Activated CD8-positive, alpha-beta memory T cell treated with anti-CD3 and anti-CD28 coated beads for 1 hour (primary cell): ENCODE data around the gene HSD17B3.
"Not testable (repeated sequence)": the region's sequence is repeated elsewhere in the genome, so short reads cannot be mapped to it uniquely, and the experiment has no call there.

Experiments
- DNase-seq, 2 donors: peaks; one replicate each; pipeline ENCODE4 v3.0.0-alpha.2; 2020; ENCODE audit warnings: low read depth in 1 of 2; ENCODE audit errors: extremely low read depth in 1 of 2

HSD17B3 gene

GRCh38 chr9:96201140-96201539, 100.8 kb downstream of the HSD17B3 start:
- no peak for DNase-seq

- DNase-seq = no peak
These were observed 103.0 kb downstream of the HSD17B3 start for GRCh38 chr9:96199006-96199405.

- no peak for DNase-seq
These were observed 106.4 kb downstream of the HSD17B3 start for GRCh38 chr9:96195541-96195940.

- DNase-seq = no peak
These were observed 108.7 kb downstream of the HSD17B3 start for GRCh38 chr9:96193236-96193755.

- DNase-seq = no peak
These were observed 109.3 kb downstream of the HSD17B3 start for GRCh38 chr9:96192710-96193109.

GRCh38 chr9:96189995-96190394, 112.0 kb downstream of the HSD17B3 start:
- no peak for DNase-seq

- DNase-seq = not testable (repeated sequence)
These were observed 112.4 kb downstream of the HSD17B3 start for GRCh38 chr9:96189581-96189980.

- no peak for DNase-seq
These were observed 113.4 kb downstream of the HSD17B3 start for GRCh38 chr9:96188571-96188970.

- DNase-seq = no peak
These were observed 114.8 kb downstream of the HSD17B3 start for GRCh38 chr9:96187151-96187555.

GRCh38 chr9:96186591-96187011, 115.4 kb downstream of the HSD17B3 start:
- no peak for DNase-seq

- no peak for DNase-seq
These were observed 116.3 kb downstream of the HSD17B3 start for GRCh38 chr9:96185518-96186156.
